ENCODE data around the gene TEX10. TPM values are rescaled to one million over a fixed set of nuclear protein-coding genes. Genes with fewer than 3 reads are reported as not detected.

TEX10 gene
- total and polyA plus RNA-seq, 2 donors: 13.6 to 35.0 TPM

GRCh38 chr9:100303747-100304146 is 49.0 kb downstream of the TEX10 start:
- no peak for DNase-seq (ENCODE audit: low read depth in 6 of 9, low spot score in 9 of 9)
- H3K27ac ChIP-seq (ENCODE audit: low read depth in 1 of 2, low read length in 1 of 2): no peak overlapping the region
- no peaks in the 10 kb centered on the region for H3K27me3 ChIP-seq (ENCODE audit: control insufficient read depth in 2 of 2, insufficient read depth in 1 of 2, low read length in 1 of 2)
- no peaks in the 10 kb centered on the region for H3K4me1 ChIP-seq (ENCODE audit: control insufficient read depth in 2 of 2, insufficient read depth in 2 of 2, low read length in 2 of 2)
- 99% methylated on average over 3 of the region's 3 CpGs for WGBS
- H3K4me3 ChIP-seq (ENCODE audit: low read length in 2 of 2): no peak overlapping the region
- H3K36me3 ChIP-seq (ENCODE audit: control insufficient read depth in 2 of 2, insufficient read depth in 2 of 2, low read length in 1 of 2): peaks cover 29 to 82% of the 10 kb centered on the region in 2 donors
- H3K9me3 ChIP-seq (ENCODE audit: control insufficient read depth in 2 of 2, insufficient read depth in 1 of 2, low read length in 1 of 2): no peaks in the 10 kb centered on the region

GRCh38 chr9:100298378-100298777 is 54.4 kb downstream of the TEX10 start:
- no peaks in the 10 kb centered on the region for H3K27me3 ChIP-seq (ENCODE audit: control insufficient read depth in 2 of 2, insufficient read depth in 1 of 2, low read length in 1 of 2)
- H3K9me3 ChIP-seq (ENCODE audit: control insufficient read depth in 2 of 2, insufficient read depth in 1 of 2, low read length in 1 of 2): no peaks in the 10 kb centered on the region
- DNase-seq (ENCODE audit: low read depth in 6 of 9, low spot score in 9 of 9): no peak
- no peak overlapping the region for H3K4me3 ChIP-seq (ENCODE audit: low read length in 2 of 2)
- no peaks in the 10 kb centered on the region for H3K4me1 ChIP-seq (ENCODE audit: control insufficient read depth in 2 of 2, insufficient read depth in 2 of 2, low read length in 2 of 2)
- WGBS: 81% methylated on average over 3 of the region's 3 CpGs
- H3K27ac ChIP-seq (ENCODE audit: low read depth in 1 of 2, low read length in 1 of 2): no peak overlapping the region
- H3K36me3 ChIP-seq (ENCODE audit: control insufficient read depth in 2 of 2, insufficient read depth in 2 of 2, low read length in 1 of 2): peaks cover 42 to 79% of the 10 kb centered on the region in 2 donors

- Histone ChIP-seq H3K27me3 (ENCODE audit: control insufficient read depth in 2 of 2, insufficient read depth in 1 of 2, low read length in 1 of 2) (no peaks in the 10 kb centered on the region), H3K9me3 (ENCODE audit: control insufficient read depth in 2 of 2, insufficient read depth in 1 of 2, low read length in 1 of 2) (no peaks in the 10 kb centered on the region), H3K4me1 (ENCODE audit: control insufficient read depth in 2 of 2, insufficient read depth in 2 of 2, low read length in 2 of 2) (no peaks in the 10 kb centered on the region), H3K36me3 (ENCODE audit: control insufficient read depth in 2 of 2, insufficient read depth in 2 of 2, low read length in 1 of 2) (peaks cover 40 to 80% of the 10 kb centered on the region in 2 donors), H3K27ac (ENCODE audit: low read depth in 1 of 2, low read length in 1 of 2) (no peak overlapping the region), H3K4me3 (ENCODE audit: low read length in 2 of 2) (no peak overlapping the region)
- WGBS: 88% methylated on average over 4 of the region's 4 CpGs
- no peak for DNase-seq (ENCODE audit: low read depth in 6 of 9, low spot score in 9 of 9)
These were observed 56.3 kb downstream of the TEX10 start for GRCh38 chr9:100296407-100296806.

GRCh38 chr9:100295240-100295639 is 57.5 kb downstream of the TEX10 start:
- H3K36me3 ChIP-seq (ENCODE audit: control insufficient read depth in 2 of 2, insufficient read depth in 2 of 2, low read length in 1 of 2): peaks cover 29 to 71% of the 10 kb centered on the region in 2 donors
- no peak overlapping the region for H3K27ac ChIP-seq (ENCODE audit: low read depth in 1 of 2, low read length in 1 of 2)
- DNase-seq (ENCODE audit: low read depth in 6 of 9, low spot score in 9 of 9): no peak
- no peaks in the 10 kb centered on the region for H3K27me3 ChIP-seq (ENCODE audit: control insufficient read depth in 2 of 2, insufficient read depth in 1 of 2, low read length in 1 of 2)
- WGBS: 98% methylated on average over 2 of the region's 2 CpGs
- no peaks in the 10 kb centered on the region for H3K4me1 ChIP-seq (ENCODE audit: control insufficient read depth in 2 of 2, insufficient read depth in 2 of 2, low read length in 2 of 2)
- no peak overlapping the region for H3K4me3 ChIP-seq (ENCODE audit: low read length in 2 of 2)
- H3K9me3 ChIP-seq (ENCODE audit: control insufficient read depth in 2 of 2, insufficient read depth in 1 of 2, low read length in 1 of 2): no peaks in the 10 kb centered on the region

GRCh38 chr9:100294806-100295205 is 57.9 kb downstream of the TEX10 start:
- peaks cover 29 to 69% of the 10 kb centered on the region in 2 donors for H3K36me3 ChIP-seq (ENCODE audit: control insufficient read depth in 2 of 2, insufficient read depth in 2 of 2, low read length in 1 of 2)

GRCh38 chr9:100294341-100294740 is 58.4 kb downstream of the TEX10 start:
- Histone ChIP-seq H3K4me3 (ENCODE audit: low read length in 2 of 2) (no peak overlapping the region), H3K4me1 (ENCODE audit: control insufficient read depth in 2 of 2, insufficient read depth in 2 of 2, low read length in 2 of 2) (no peaks in the 10 kb centered on the region), H3K9me3 (ENCODE audit: control insufficient read depth in 2 of 2, insufficient read depth in 1 of 2, low read length in 1 of 2) (no peaks in the 10 kb centered on the region), H3K36me3 (ENCODE audit: control insufficient read depth in 2 of 2, insufficient read depth in 2 of 2, low read length in 1 of 2) (peaks cover 29 to 66% of the 10 kb centered on the region in 2 donors), H3K27ac (ENCODE audit: low read depth in 1 of 2, low read length in 1 of 2) (no peak overlapping the region), H3K27me3 (ENCODE audit: control insufficient read depth in 2 of 2, insufficient read depth in 1 of 2, low read length in 1 of 2) (no peaks in the 10 kb centered on the region)
- 96% methylated on average over 3 of the region's 3 CpGs for WGBS
- no peak for DNase-seq (ENCODE audit: low read depth in 6 of 9, low spot score in 9 of 9)

More at GRCh38 chr9:100294806-100295205, 57.9 kb downstream of the TEX10 start:
- DNase-seq (ENCODE audit: low read depth in 6 of 9, low spot score in 9 of 9): no peak
- Histone ChIP-seq H3K4me1 (ENCODE audit: control insufficient read depth in 2 of 2, insufficient read depth in 2 of 2, low read length in 2 of 2) (no peaks in the 10 kb centered on the region), H3K27ac (ENCODE audit: low read depth in 1 of 2, low read length in 1 of 2) (no peak overlapping the region), H3K4me3 (ENCODE audit: low read length in 2 of 2) (no peak overlapping the region), H3K9me3 (ENCODE audit: control insufficient read depth in 2 of 2, insufficient read depth in 1 of 2, low read length in 1 of 2) (no peaks in the 10 kb centered on the region), H3K27me3 (ENCODE audit: control insufficient read depth in 2 of 2, insufficient read depth in 1 of 2, low read length in 1 of 2) (no peaks in the 10 kb centered on the region)
- 86% methylated on average over 6 of the region's 6 CpGs for WGBS

GRCh38 chr9:100292414-100292813 is 60.3 kb downstream of the TEX10 start:
- no peaks in the 10 kb centered on the region for H3K9me3 ChIP-seq (ENCODE audit: control insufficient read depth in 2 of 2, insufficient read depth in 1 of 2, low read length in 1 of 2)
- no peaks in the 10 kb centered on the region for H3K4me1 ChIP-seq (ENCODE audit: control insufficient read depth in 2 of 2, insufficient read depth in 2 of 2, low read length in 2 of 2)
- no peak overlapping the region for H3K27ac ChIP-seq (ENCODE audit: low read depth in 1 of 2, low read length in 1 of 2)
- H3K36me3 ChIP-seq (ENCODE audit: control insufficient read depth in 2 of 2, insufficient read depth in 2 of 2, low read length in 1 of 2): peaks cover 30 to 51% of the 10 kb centered on the region in 2 donors
- DNase-seq (ENCODE audit: low read depth in 6 of 9, low spot score in 9 of 9): no peak
- H3K4me3 ChIP-seq (ENCODE audit: low read length in 2 of 2): no peak overlapping the region
- 98% methylated on average over 13 of the region's 13 CpGs for WGBS
- H3K27me3 ChIP-seq (ENCODE audit: control insufficient read depth in 2 of 2, insufficient read depth in 1 of 2, low read length in 1 of 2): no peaks in the 10 kb centered on the region

- Histone ChIP-seq H3K27ac (ENCODE audit: low read depth in 1 of 2, low read length in 1 of 2) (no peak overlapping the region), H3K36me3 (ENCODE audit: control insufficient read depth in 2 of 2, insufficient read depth in 2 of 2, low read length in 1 of 2) (peaks cover 30 to 51% of the 10 kb centered on the region in 2 donors), H3K27me3 (ENCODE audit: control insufficient read depth in 2 of 2, insufficient read depth in 1 of 2, low read length in 1 of 2) (no peaks in the 10 kb centered on the region), H3K9me3 (ENCODE audit: control insufficient read depth in 2 of 2, insufficient read depth in 1 of 2, low read length in 1 of 2) (no peaks in the 10 kb centered on the region), H3K4me3 (ENCODE audit: low read length in 2 of 2) (no peak overlapping the region), H3K4me1 (ENCODE audit: control insufficient read depth in 2 of 2, insufficient read depth in 2 of 2, low read length in 2 of 2) (no peaks in the 10 kb centered on the region)
- DNase-seq (ENCODE audit: low read depth in 6 of 9, low spot score in 9 of 9): no peak
- WGBS: 98% methylated on average over 4 of the region's 4 CpGs
These were observed 62.0 kb downstream of the TEX10 start for GRCh38 chr9:100290714-100291113.

GRCh38 chr9:100287186-100287585 is 65.6 kb downstream of the TEX10 start:
- Histone ChIP-seq H3K27me3 (ENCODE audit: control insufficient read depth in 2 of 2, insufficient read depth in 1 of 2, low read length in 1 of 2) (no peaks in the 10 kb centered on the region), H3K36me3 (ENCODE audit: control insufficient read depth in 2 of 2, insufficient read depth in 2 of 2, low read length in 1 of 2) (peaks cover 24 to 36% of the 10 kb centered on the region in 2 donors), H3K9me3 (ENCODE audit: control insufficient read depth in 2 of 2, insufficient read depth in 1 of 2, low read length in 1 of 2) (peaks cover 0 to 1% of the 10 kb centered on the region in 2 donors), H3K4me3 (ENCODE audit: low read length in 2 of 2) (no peak overlapping the region), H3K27ac (ENCODE audit: low read depth in 1 of 2, low read length in 1 of 2) (no peak overlapping the region), H3K4me1 (ENCODE audit: control insufficient read depth in 2 of 2, insufficient read depth in 2 of 2, low read length in 2 of 2) (no peaks in the 10 kb centered on the region)
- WGBS: 96% methylated on average over 5 of the region's 5 CpGs
- DNase-seq (ENCODE audit: low read depth in 6 of 9, low spot score in 9 of 9): no peak

GRCh38 chr9:100286257-100286656 is 66.5 kb downstream of the TEX10 start:
- 98% methylated on average over 6 of the region's 6 CpGs for WGBS
- Histone ChIP-seq H3K36me3 (ENCODE audit: control insufficient read depth in 2 of 2, insufficient read depth in 2 of 2, low read length in 1 of 2) (peaks cover 23 to 27% of the 10 kb centered on the region in 2 donors), H3K4me3 (ENCODE audit: low read length in 2 of 2) (no peak overlapping the region), H3K9me3 (ENCODE audit: control insufficient read depth in 2 of 2, insufficient read depth in 1 of 2, low read length in 1 of 2) (peaks cover 0 to 1% of the 10 kb centered on the region in 2 donors), H3K27me3 (ENCODE audit: control insufficient read depth in 2 of 2, insufficient read depth in 1 of 2, low read length in 1 of 2) (no peaks in the 10 kb centered on the region), H3K27ac (ENCODE audit: low read depth in 1 of 2, low read length in 1 of 2) (no peak overlapping the region), H3K4me1 (ENCODE audit: control insufficient read depth in 2 of 2, insufficient read depth in 2 of 2, low read length in 2 of 2) (no peaks in the 10 kb centered on the region)
- DNase-seq (ENCODE audit: low read depth in 6 of 9, low spot score in 9 of 9): no peak

Measured in thymus (tissue), 11 donors.